Prostate gland (tissue), 2 donors: ENCODE data around the gene TLR9.

Experiments used
- CTCF ChIP-seq, 4 experiments: fragments of 200-600 bp in 2 of 4; fragments of 450-650 bp in 2 of 4; sonication (generic) in 2 of 4; IDR thresholded peaks; 1 replicate in 3 of 4; 2 replicates in 1 of 4; pipeline ENCODE4 v1.5.1; 2016 to 2019; ENCODE audit warnings: antibody characterized with exemption in 4 of 4, mild to moderate bottlenecking in 2 of 4, moderate library complexity in 2 of 4
- POLR2A ChIP-seq: fragments of 450-650 bp; IDR thresholded peaks from one replicate; pipeline ENCODE4 v1.6.1; 2016; ENCODE audit warnings: antibody characterized with exemption, mild to moderate bottlenecking

DNA sequence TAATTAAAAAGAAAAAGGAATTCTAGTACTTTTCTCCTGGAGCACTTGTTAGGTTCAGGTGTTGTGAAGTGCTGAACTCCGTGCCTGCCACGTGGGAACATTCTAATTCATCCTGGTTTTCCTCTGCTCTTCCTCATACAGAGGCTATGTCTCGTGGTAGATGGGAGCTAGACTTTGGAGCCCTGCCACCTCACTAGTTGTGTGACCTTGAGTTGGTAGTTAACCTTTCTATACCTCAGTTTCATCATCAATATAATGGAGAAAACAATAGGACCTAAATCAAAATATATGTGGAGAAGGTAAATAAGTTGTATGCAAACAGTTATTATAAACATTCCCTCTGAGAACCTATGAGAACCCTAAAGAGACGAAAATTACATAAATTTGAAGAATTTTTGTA is 16.9 kb downstream of the TLR9 start:
- no peak for TF ChIP-seq CTCF (IDR thresholded peaks at IDR 0.05)
- no peak for TF ChIP-seq POLR2A
